HCT116 (cell line): Measurements from ENCODE around the gene SLC2A13. TPM values are rescaled to one million over a fixed set of nuclear protein-coding genes. Genes with fewer than 3 reads are reported as not detected.

Experiments used
- ATAC-seq: fragments of 200-7000 bp; cut with Tn5 transposase; 2 replicates; pipeline ENCODE4 v1.9.1; 2020; ENCODE audit warnings: mild to moderate bottlenecking, moderate library complexity
- BruUV-seq: library from RNA; stranded (reverse); fragments of 400-500 nt; replicated peaks from 2 replicates; lab custom pipeline; 2021; lab: Mats Ljungman, UMichigan
- CTCF ChIA-PET: fragments of 300-600 bp; sonication (Branson Sonifier 250); formaldehyde crosslinking; loops from one replicate; lab custom pipeline; 2021; ENCODE audit warnings: antibody characterized with exemption; lab: Charles Lee
- POLR2A ChIA-PET: fragments of 300-600, 350-600 bp; sonication (Branson Sonifier 250); formaldehyde crosslinking; loops from one replicate; lab custom pipeline; 2021; ENCODE audit warnings: antibody characterized with exemption; lab: Charles Lee
- RAD21 ChIA-PET, 2 experiments: fragments of 300-600 bp; sonication (Branson Sonifier 250); formaldehyde crosslinking; loops; one replicate each; lab custom pipeline; 2023; ENCODE audit warnings: low total read pairs in 2 of 2; ENCODE audit not compliant: uncharacterized antibody in 2 of 2, unreplicated experiment in 2 of 2, low non-redundant PET in 1 of 2; lab: Charles Lee
- DNase-seq: peaks from one replicate; pipeline ENCODE4 v3.0.0-alpha.2; 2010; ENCODE audit warnings: low read depth, low spot score
- H2AFZ ChIP-seq: fragments of 200-600 bp; shearing (Covaris generic), sonication (generic); 2 replicates; pipeline ENCODE4 v1.6.1; 2017; ENCODE audit warnings: low read depth, mixed run types, mixed read lengths, antibody characterized with exemption, low read length; ENCODE audit not compliant: poor library complexity, severe bottlenecking
- H3K27ac ChIP-seq: 2 replicates; pipeline ENCODE4 v1.5.1; 2012; ENCODE audit warnings: low read depth, low read length
- H3K27me3 ChIP-seq: fragments of 200-600 bp; sonication (generic); 2 replicates; pipeline ENCODE4 v1.6.1; 2016; ENCODE audit warnings: mixed run types, low read length, mixed read lengths; ENCODE audit not compliant: insufficient read depth
- H3K36me3 ChIP-seq, 2 experiments: fragments of 200-500 bp in 1 of 2; fragments of 200-600 bp in 1 of 2; sonication (Bioruptor generic) in 1 of 2; sonication (generic) in 1 of 2; 2 replicates each; pipeline versions ENCODE4 v1.5.1 to v1.6.1; 2014 to 2016; ENCODE audit warnings: low read length in 2 of 2, inconsistent platforms in 1 of 2, mixed read lengths in 1 of 2, mixed run types in 1 of 2; ENCODE audit not compliant: insufficient read depth in 2 of 2, control insufficient read depth in 1 of 2
- H3K4me1 ChIP-seq, 2 experiments: fragments of 200-600 bp in 1 of 2; sonication (generic) in 1 of 2; 2 replicates each; pipeline versions ENCODE4 v1.5.1 to v1.6.1; 2012 to 2017; ENCODE audit warnings: low read length in 2 of 2, inconsistent platforms in 1 of 2, mild to moderate bottlenecking in 1 of 2, mixed read lengths in 1 of 2, mixed run types in 1 of 2, moderate library complexity in 1 of 2; ENCODE audit not compliant: insufficient read depth in 2 of 2, control insufficient read depth in 1 of 2
- H3K4me2 ChIP-seq: fragments of 200-600 bp; sonication (generic); 2 replicates; pipeline ENCODE4 v1.6.1; 2017; ENCODE audit warnings: mixed run types, low read length, mixed read lengths
- H3K4me3 ChIP-seq, 2 experiments: fragments of 200-600 bp in 1 of 2; sonication (generic) in 1 of 2; replicated peaks in 1 of 2; 2 replicates each; pipeline ENCODE4 v1.5.1; 2011 to 2016; ENCODE audit warnings: low read length in 2 of 2, control low read depth in 1 of 2, low read depth in 1 of 2, mild to moderate bottlenecking in 1 of 2, mixed read lengths in 1 of 2, mixed run types in 1 of 2
- H3K79me2 ChIP-seq: fragments of 200-600 bp; sonication (generic); 2 replicates; pipeline ENCODE4 v1.6.1; 2017; ENCODE audit warnings: mild to moderate bottlenecking, mixed run types, low read length, moderate library complexity, mixed read lengths; ENCODE audit not compliant: insufficient read depth
- H3K9ac ChIP-seq: fragments of 200-600 bp; sonication (generic); 2 replicates; pipeline ENCODE4 v1.6.1; 2016; ENCODE audit warnings: low read length, mixed read lengths
- H3K9me2 ChIP-seq: fragments of 200-600 bp; sonication (generic), shearing (Covaris generic); 2 replicates; pipeline ENCODE4 v1.6.1; 2017; ENCODE audit warnings: mixed run types, mild to moderate bottlenecking, moderate library complexity; ENCODE audit not compliant: insufficient read depth
- H3K9me3 ChIP-seq, 2 experiments: fragments of 200-500 bp in 1 of 2; fragments of 200-600 bp in 1 of 2; sonication (Bioruptor generic) in 1 of 2; sonication (generic) in 1 of 2; 2 replicates each; pipeline ENCODE4 v1.6.1; 2014 to 2017; ENCODE audit warnings: low read length in 2 of 2, mixed read lengths in 2 of 2, inconsistent platforms in 1 of 2, low read depth in 1 of 2, mild to moderate bottlenecking in 1 of 2, mixed run types in 1 of 2, moderate library complexity in 1 of 2; ENCODE audit not compliant: control insufficient read depth in 1 of 2, insufficient read depth in 1 of 2
- H4K20me1 ChIP-seq: fragments of 200-600 bp; sonication (generic), shearing (Covaris generic); 2 replicates; pipeline ENCODE4 v1.6.1; 2017; ENCODE audit warnings: mixed run types, mild to moderate bottlenecking, moderate library complexity; ENCODE audit not compliant: insufficient read depth
- CBX3 ChIP-seq: IDR thresholded peaks from 2 replicates; pipeline ENCODE4 v1.6.1; 2012; ENCODE audit warnings: low read depth
- CEBPB ChIP-seq: IDR thresholded peaks from 2 replicates; pipeline ENCODE4 v1.6.1; 2012; ENCODE audit warnings: low read depth
- CTCF ChIP-seq, 3 experiments: fragments of 200-600 bp in 1 of 3; sonication (generic) in 1 of 3; IDR thresholded peaks in 2 of 3; conservative IDR thresholded peaks in 1 of 3; 2 replicates each; pipeline ENCODE4 v1.5.1; 2012 to 2017; ENCODE audit warnings: low read depth in 2 of 3, low read length in 2 of 3, antibody characterized with exemption in 1 of 3, borderline replicate concordance in 1 of 3, control low read depth in 1 of 3, mild to moderate bottlenecking in 1 of 3, mixed read lengths in 1 of 3, mixed run types in 1 of 3, moderate library complexity in 1 of 3; ENCODE audit not compliant: insufficient read depth in 1 of 3
- EZH2 ChIP-seq: fragments of 200-600 bp; sonication (generic); IDR thresholded peaks from 2 replicates; pipeline ENCODE4 v1.6.1; 2017; ENCODE audit warnings: antibody characterized with exemption, mixed run types
- JUND ChIP-seq: IDR thresholded peaks from 2 replicates; pipeline ENCODE4 v1.6.1; 2012
- REST ChIP-seq: IDR thresholded peaks from 2 replicates; pipeline ENCODE4 v1.6.1; 2012; ENCODE audit warnings: low read depth
- SP1 ChIP-seq: IDR thresholded peaks from 2 replicates; pipeline ENCODE4 v1.6.1; 2012; ENCODE audit warnings: low read depth
- TCF7L2 ChIP-seq: IDR thresholded peaks from 2 replicates; pipeline ENCODE4 v1.7.0; 2011; ENCODE audit warnings: borderline replicate concordance, inconsistent platforms; ENCODE audit not compliant: insufficient read depth, insufficient read length; ENCODE audit errors: extremely low read depth
- ZBTB33 ChIP-seq: IDR thresholded peaks from 2 replicates; pipeline ENCODE4 v1.6.1; 2011; ENCODE audit warnings: mild to moderate bottlenecking, low read length, moderate library complexity; ENCODE audit not compliant: insufficient replicate concordance; ENCODE audit errors: extremely low read depth
- ZFX ChIP-seq: fragments of 450-650 bp; IDR thresholded peaks from 2 replicates; pipeline ENCODE4 v1.6.1; 2017
- ZNF274 ChIP-seq: fragments of 200-500 bp; sonication (Bioruptor generic); IDR thresholded peaks from 2 replicates; pipeline ENCODE4 v1.6.1; 2014; ENCODE audit warnings: mild to moderate bottlenecking, low read depth, low read length, inconsistent platforms
- intact Hi-C: fragments of 100-400 bp; cut with micrococcal nuclease; formaldehyde crosslinking; loops from 2 replicates; pipeline ENCODE4 v1.10.0; 2022
- total RNA-seq: library from RNA; stranded (reverse); gene quantifications from one replicate; pipeline ENCODE4 v1.2.1, GENCODE V29; 2021; ENCODE audit not compliant: unreplicated experiment

Gene SLC2A13
- total RNA-seq, 1 experiment from 2014 or later = 6.8 TPM

- H3K79me2 ChIP-seq = no peaks in the 10 kb centered on the region
- no peaks in the 10 kb centered on the region for H3K9me3 ChIP-seq
- CTCF ChIA-PET = no interaction called here
- ATAC-seq = no peak
- H3K9ac ChIP-seq = no peak overlapping the region
- DNase-seq = no peak
- H3K4me3 ChIP-seq = no peak overlapping the region
- no TSS peak for BruUV-seq
- RAD21 ChIA-PET = no interaction called here
- no peak overlapping the region for H2AFZ ChIP-seq
- no peak overlapping the region for H3K27ac ChIP-seq
- TF ChIP-seq CEBPB = no peak
- no peak for TF ChIP-seq EZH2
- no peak for TF ChIP-seq REST
- no peak for TF ChIP-seq TCF7L2
- TF ChIP-seq ZBTB33 = no peak
- TF ChIP-seq CBX3 = no peak
- TF ChIP-seq ZFX = no peak
- TF ChIP-seq SP1 = no peak
- TF ChIP-seq JUND = no peak
- no peak for TF ChIP-seq CTCF (IDR thresholded peaks at IDR 0.05 in 2 of 3, conservative IDR thresholded peaks at IDR 0.05 in 1 of 3; ENCODE audit: borderline replicate concordance in 1 of 3, insufficient read depth in 1 of 3, low read depth in 2 of 3, low read length in 2 of 3)
- TF ChIP-seq ZNF274 = no peak
- H3K4me1 ChIP-seq = no peaks in the 10 kb centered on the region
- H3K4me2 ChIP-seq = no peak overlapping the region
- H3K36me3 ChIP-seq = no peaks in the 10 kb centered on the region
- intact Hi-C loops = no loop called here
- POLR2A ChIA-PET = no interaction called here
- no peaks in the 10 kb centered on the region for H3K9me2 ChIP-seq
- H4K20me1 ChIP-seq = no peaks in the 10 kb centered on the region
- no peaks in the 10 kb centered on the region for H3K27me3 ChIP-seq
Observed at GRCh38 chr12:39853003-39853402, 252.9 kb downstream of the SLC2A13 start.
